SK-N-SH treated with all-trans-retinoic acid at 6 μM for 48 hours (cell line): Measurements from ENCODE around the gene SMAD3.

ENCODE experiments used
- ARNTL ChIP-seq: fragments of 450-650 bp; formaldehyde crosslinking; IDR thresholded peaks from 2 replicates; pipeline ENCODE4 v1.5.0; 2020; ENCODE audit warnings: low read depth, mild to moderate bottlenecking, moderate library complexity, borderline replicate concordance
- CSRNP3 ChIP-seq: fragments of 250-450 bp; sonication (Bioruptor Pico); IDR thresholded peaks from 2 replicates; pipeline ENCODE4 v1.5.1; 2021; ENCODE audit warnings: mild to moderate bottlenecking, moderate library complexity
- GLIS3 ChIP-seq: fragments of 250-450 bp; sonication (Bioruptor Pico); IDR thresholded peaks from 2 replicates; pipeline ENCODE4 v1.5.0; 2020; ENCODE audit warnings: mild to moderate bottlenecking, moderate library complexity
- PATZ1 ChIP-seq: fragments of 250-450 bp; sonication (Bioruptor Pico); IDR thresholded peaks from 2 replicates; pipeline ENCODE4 v1.8.0; 2020; ENCODE audit warnings: mild to moderate bottlenecking, moderate library complexity, borderline replicate concordance
- RARB ChIP-seq: fragments of 250-450 bp; sonication (Bioruptor Pico); IDR thresholded peaks from 2 replicates; pipeline ENCODE4 v1.8.0; 2021; ENCODE audit warnings: mild to moderate bottlenecking, moderate library complexity
- ZFP30 ChIP-seq: fragments of 450-650 bp; formaldehyde crosslinking; IDR thresholded peaks from 2 replicates; pipeline ENCODE4 v1.5.0; 2022; ENCODE audit warnings: mild to moderate bottlenecking, moderate library complexity
- ZNF565 ChIP-seq: fragments of 450-650 bp; formaldehyde crosslinking; conservative IDR thresholded peaks from 2 replicates; pipeline ENCODE4 v1.5.0; 2020; ENCODE audit warnings: low read depth, mild to moderate bottlenecking, moderate library complexity
- ZNF8 ChIP-seq: fragments of 450-650 bp; formaldehyde crosslinking; IDR thresholded peaks from 2 replicates; pipeline ENCODE4 v1.5.0; 2020; ENCODE audit warnings: mild to moderate bottlenecking, moderate library complexity

- TF ChIP-seq ZNF8: no peak
- TF ChIP-seq GLIS3 (CRISPR knock-in tag): no peak
- TF ChIP-seq ARNTL (CRISPR knock-in tag): no peak
- TF ChIP-seq PATZ1 (CRISPR knock-in tag): no peak
- no peak for TF ChIP-seq ZFP30
- TF ChIP-seq RARB (CRISPR knock-in tag): no peak
- TF ChIP-seq ZNF565 (CRISPR knock-in tag): no peak
- no peak for TF ChIP-seq CSRNP3 (CRISPR knock-in tag)
Observed at GRCh38 chr15:67186226-67186649, 120.8 kb downstream of the SMAD3 start.
